SK-N-MC (cell line): ENCODE data around the gene MREG.
"Not testable (repeated sequence)": the region's sequence is repeated elsewhere in the genome, so short reads cannot be mapped to it uniquely, and the experiment has no call there.

ENCODE experiments used
- DNase-seq: peaks from one replicate; pipeline ENCODE4 v3.0.0-alpha.2; 2011; ENCODE audit warnings: low read depth, low spot score
- H3K27ac ChIP-seq: fragments of 200-600 bp; sonication (generic); 2 replicates; pipeline ENCODE4 v1.5.1; 2016; ENCODE audit warnings: mixed run types
- H3K36me3 ChIP-seq: fragments of 200-600 bp; sonication (generic); 2 replicates; pipeline ENCODE4 v1.6.1; 2017; ENCODE audit warnings: antibody characterized with exemption, low read length, mixed read lengths; ENCODE audit not compliant: insufficient read depth
- H3K4me3 ChIP-seq: fragments of 200-600 bp; sonication (generic); 2 replicates; pipeline ENCODE4 v1.5.1; 2016
- H3K9ac ChIP-seq: fragments of 200-600 bp; sonication (generic); 2 replicates; pipeline ENCODE4 v1.8.0; 2017; ENCODE audit warnings: mixed run types, mixed read lengths; ENCODE audit not compliant: insufficient read length
- H3K9me3 ChIP-seq: fragments of 200-600 bp; sonication (generic); 2 replicates; pipeline ENCODE4 v1.6.1; 2017; ENCODE audit warnings: low read depth, mild to moderate bottlenecking, antibody characterized with exemption, low read length, moderate library complexity, mixed read lengths
- EZH2 ChIP-seq: fragments of 200-600 bp; sonication (generic); IDR thresholded peaks from one replicate; pipeline ENCODE4 v1.6.1; 2017; ENCODE audit warnings: antibody characterized with exemption
- FOXP2 ChIP-seq: optimal IDR thresholded peaks from 2 replicates; pipeline ENCODE3; 2011; ENCODE audit warnings: mild to moderate bottlenecking, moderate library complexity; ENCODE audit not compliant: insufficient read depth; ENCODE audit errors: extremely low read length, control extremely low read depth
- POLR2AphosphoS5 ChIP-seq: IDR thresholded peaks from 2 replicates; pipeline ENCODE4 v1.6.1; 2012; ENCODE audit warnings: mild to moderate bottlenecking, low read depth, low read length, borderline replicate concordance

MREG gene

DNA sequence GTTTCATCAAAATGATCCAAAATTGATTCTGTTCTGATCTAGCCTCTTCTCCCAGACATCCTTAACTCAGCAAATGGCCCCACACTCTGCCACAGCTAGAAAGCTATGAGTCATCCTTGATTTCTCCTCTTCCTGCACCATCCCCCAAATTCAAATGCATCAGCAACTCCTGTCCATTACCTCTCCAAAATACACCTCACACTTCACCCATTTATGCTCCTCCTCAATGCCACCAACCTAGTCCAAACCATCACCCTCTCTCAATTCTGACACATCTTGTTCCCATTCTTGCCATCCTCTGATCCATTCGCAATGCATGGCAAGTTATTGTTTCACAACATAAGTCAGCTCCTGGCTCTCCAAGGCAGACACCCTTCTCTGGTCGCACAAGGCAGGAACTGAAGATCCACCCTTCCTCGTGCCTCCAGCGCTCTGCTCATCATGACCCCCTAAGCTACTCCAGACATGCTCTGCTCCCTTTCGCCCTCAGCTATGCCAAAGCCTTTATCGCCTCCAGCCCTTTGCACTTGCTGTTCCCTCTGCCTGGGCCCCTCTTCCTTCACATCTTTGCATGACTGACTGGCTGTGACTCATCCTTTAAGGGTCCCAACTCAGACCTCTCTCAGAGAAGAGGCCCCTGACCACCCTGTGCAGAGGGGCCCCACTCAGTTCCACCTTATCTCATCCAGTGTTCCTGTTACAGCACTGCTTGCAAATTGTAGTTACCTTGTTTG is 83.6 kb downstream of the MREG start:
- no peak for TF ChIP-seq POLR2AphosphoS5
- TF ChIP-seq FOXP2: no peak
- no peak for TF ChIP-seq EZH2
- no peak overlapping the region for H3K4me3 ChIP-seq
- DNase-seq: no peak
- H3K9me3 ChIP-seq: no peaks in the 10 kb centered on the region
- no peak overlapping the region for H3K9ac ChIP-seq
- peak overlapping the region; percentile 42; the same call in 1 of the 2 replicates for H3K27ac ChIP-seq
- H3K36me3 ChIP-seq: no peaks in the 10 kb centered on the region

GRCh38 chr2:215928086-215928485 is 85.3 kb downstream of the MREG start:
- H3K4me3 ChIP-seq: no peak overlapping the region
- H3K9ac ChIP-seq: no peak overlapping the region
- no peaks in the 10 kb centered on the region for H3K9me3 ChIP-seq
- TF ChIP-seq POLR2AphosphoS5 (no peak), FOXP2 (no peak), EZH2 (no peak)
- H3K36me3 ChIP-seq: no peaks in the 10 kb centered on the region
- DNase-seq: no peak
- no peak overlapping the region for H3K27ac ChIP-seq

DNA sequence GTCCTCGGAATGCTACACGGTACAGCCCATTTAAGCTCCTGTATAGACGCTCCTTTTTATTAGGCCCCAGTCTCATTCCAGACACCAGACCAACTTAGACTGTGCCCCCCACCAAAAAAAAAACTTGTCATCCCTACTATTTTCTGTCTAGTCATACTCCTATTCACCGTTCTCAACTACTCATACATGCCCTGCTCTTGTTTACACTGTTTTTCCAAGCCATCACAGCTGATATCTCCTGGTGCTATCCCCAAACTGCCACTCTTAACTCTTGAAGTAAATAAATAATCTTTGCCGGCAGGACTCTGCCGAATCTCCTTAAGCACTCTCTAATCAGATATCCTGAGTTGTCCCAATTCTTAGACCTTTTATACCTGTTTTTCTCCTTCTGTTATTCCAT is 86.4 kb downstream of the MREG start:
- not testable (repeated sequence) for H3K36me3 ChIP-seq, H3K9me3 ChIP-seq, H3K9ac ChIP-seq

GRCh38 chr2:215921895-215922294 is 91.5 kb downstream of the MREG start:
- TF ChIP-seq POLR2AphosphoS5: no peak
- TF ChIP-seq EZH2: no peak
- no peak for TF ChIP-seq FOXP2

More for the DNA sequence above, 86.4 kb downstream of the MREG start:
- not testable (repeated sequence) for H3K4me3 ChIP-seq, H3K27ac ChIP-seq, DNase-seq

DNA sequence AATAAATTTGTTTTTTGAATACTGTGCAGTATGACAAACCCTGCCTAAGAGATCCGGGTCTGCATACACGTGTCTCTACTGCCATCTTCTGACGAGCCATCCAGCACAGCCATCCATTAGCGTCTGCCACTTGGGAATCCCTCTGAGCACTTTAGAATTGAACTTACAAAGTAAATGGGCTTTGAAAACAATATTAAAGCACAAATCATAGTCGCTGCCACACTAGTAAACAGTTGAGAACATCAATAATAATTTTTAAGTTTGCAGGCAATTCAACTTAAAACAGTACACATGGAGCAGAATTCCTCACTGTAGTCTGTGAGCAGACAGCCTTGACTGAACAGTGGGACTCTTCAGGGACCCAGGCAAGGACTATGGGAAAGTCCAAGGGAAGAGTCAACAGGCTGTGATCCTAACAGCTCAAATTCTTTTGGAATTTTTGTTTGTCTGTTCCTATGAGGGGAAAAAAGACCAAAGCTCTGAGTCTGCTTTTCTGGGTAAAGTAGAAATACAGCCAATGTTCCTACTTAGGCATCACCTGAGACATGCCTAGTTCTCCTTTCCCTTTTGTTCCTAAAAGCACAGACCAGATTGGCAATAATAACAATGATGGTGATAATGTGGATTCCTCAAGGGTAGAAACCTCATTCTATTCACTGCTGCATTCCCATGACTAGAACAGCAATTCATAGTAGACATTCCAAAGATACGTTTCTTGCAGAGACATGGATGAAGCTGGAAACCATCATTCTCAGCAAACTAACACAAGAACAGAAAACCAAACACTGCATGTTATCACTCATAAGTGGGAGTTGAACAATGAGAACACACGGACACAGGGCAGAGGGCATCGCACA is 92.9 kb downstream of the MREG start:
- no peak overlapping the region; the same call in 1 of the 2 replicates for H3K4me3 ChIP-seq
- no peaks in the 10 kb centered on the region for H3K36me3 ChIP-seq
- peak overlapping the region; percentile 98 for H3K27ac ChIP-seq
- no peak for TF ChIP-seq EZH2
- TF ChIP-seq POLR2AphosphoS5: no peak
- H3K9ac ChIP-seq: peak overlapping the region; percentile 59
- H3K9me3 ChIP-seq: no peaks in the 10 kb centered on the region
- DNase-seq: peak; percentile 81

More at GRCh38 chr2:215921895-215922294, 91.5 kb downstream of the MREG start:
- no peaks in the 10 kb centered on the region for H3K9me3 ChIP-seq
- no peak overlapping the region for H3K27ac ChIP-seq
- no peak overlapping the region for H3K4me3 ChIP-seq
- no peak for DNase-seq
- H3K9ac ChIP-seq: no peak overlapping the region
- H3K36me3 ChIP-seq: no peaks in the 10 kb centered on the region

GRCh38 chr2:215919624-215920243 is 93.6 kb downstream of the MREG start:
- H3K9me3 ChIP-seq: no peaks in the 10 kb centered on the region
- DNase-seq: no peak
- H3K36me3 ChIP-seq: no peaks in the 10 kb centered on the region
- H3K27ac ChIP-seq: peak overlapping the region; percentile 98
- peak overlapping the region; percentile 56 for H3K9ac ChIP-seq
- peak overlapping the region; percentile 55 for H3K4me3 ChIP-seq
- TF ChIP-seq EZH2: no peak
- TF ChIP-seq FOXP2: peak; percentile 26

- peak overlapping the region; percentile 98 for H3K27ac ChIP-seq
Measured at GRCh38 chr2:215918901-215919599, 94.3 kb downstream of the MREG start.

More at GRCh38 chr2:215918901-215919599, 94.3 kb downstream of the MREG start:
- peak overlapping the region; percentile 55 for H3K4me3 ChIP-seq
- no peaks in the 10 kb centered on the region for H3K36me3 ChIP-seq
- DNase-seq: peak; percentile 68
- no peaks in the 10 kb centered on the region for H3K9me3 ChIP-seq
- H3K9ac ChIP-seq: peak overlapping the region; percentile 87
- no peak for TF ChIP-seq POLR2AphosphoS5
- TF ChIP-seq EZH2: no peak
- no peak for TF ChIP-seq FOXP2
